Coronary artery (tissue), 2 donors: ENCODE data around the gene NPTXR.

Source experiments
- DNase-seq: peaks from one replicate; pipeline ENCODE4 v3.0.0-alpha.2; 2017; ENCODE audit warnings: low spot score
- H3K27ac ChIP-seq, 2 donors: fragments of 200-600 bp; sonication (generic); one replicate each; pipeline ENCODE4 v1.5.1; 2016 to 2019
- H3K4me3 ChIP-seq: fragments of 200-600 bp; sonication (generic); 2 replicates; pipeline ENCODE4 v1.5.1; 2016; ENCODE audit warnings: mild to moderate bottlenecking, moderate library complexity
- TF ChIP-seq, protein P1 (sequence below): fragments of 200-600 bp; sonication (generic); IDR thresholded peaks from one replicate; pipeline ENCODE4 v1.5.1; 2019; ENCODE audit warnings: antibody characterized with exemption

The NPTXR gene

GRCh38 chr22:38770257-38770949 is 73.4 kb downstream of the NPTXR start:
- Histone ChIP-seq H3K27ac (no peak overlapping the region), H3K4me3 (no peak overlapping the region)
- DNase-seq, result no peak
- TF ChIP-seq, protein P1, sequence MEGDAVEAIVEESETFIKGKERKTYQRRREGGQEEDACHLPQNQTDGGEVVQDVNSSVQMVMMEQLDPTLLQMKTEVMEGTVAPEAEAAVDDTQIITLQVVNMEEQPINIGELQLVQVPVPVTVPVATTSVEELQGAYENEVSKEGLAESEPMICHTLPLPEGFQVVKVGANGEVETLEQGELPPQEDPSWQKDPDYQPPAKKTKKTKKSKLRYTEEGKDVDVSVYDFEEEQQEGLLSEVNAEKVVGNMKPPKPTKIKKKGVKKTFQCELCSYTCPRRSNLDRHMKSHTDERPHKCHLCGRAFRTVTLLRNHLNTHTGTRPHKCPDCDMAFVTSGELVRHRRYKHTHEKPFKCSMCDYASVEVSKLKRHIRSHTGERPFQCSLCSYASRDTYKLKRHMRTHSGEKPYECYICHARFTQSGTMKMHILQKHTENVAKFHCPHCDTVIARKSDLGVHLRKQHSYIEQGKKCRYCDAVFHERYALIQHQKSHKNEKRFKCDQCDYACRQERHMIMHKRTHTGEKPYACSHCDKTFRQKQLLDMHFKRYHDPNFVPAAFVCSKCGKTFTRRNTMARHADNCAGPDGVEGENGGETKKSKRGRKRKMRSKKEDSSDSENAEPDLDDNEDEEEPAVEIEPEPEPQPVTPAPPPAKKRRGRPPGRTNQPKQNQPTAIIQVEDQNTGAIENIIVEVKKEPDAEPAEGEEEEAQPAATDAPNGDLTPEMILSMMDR, result no peak
